GM21381 (cell line): ENCODE measurements around the gene PCCA.
"Not testable (repeated sequence)": the region's sequence is repeated elsewhere in the genome, so short reads cannot be mapped to it uniquely, and the experiment has no call there.

ENCODE experiments used
- ATAC-seq: cut with Tn5 transposase; IDR thresholded peaks from one replicate; pipeline ENCODE4 v1.9.1; 2021; ENCODE audit warnings: mild to moderate bottlenecking, moderate library complexity; ENCODE audit not compliant: unreplicated experiment

The PCCA gene

DNA sequence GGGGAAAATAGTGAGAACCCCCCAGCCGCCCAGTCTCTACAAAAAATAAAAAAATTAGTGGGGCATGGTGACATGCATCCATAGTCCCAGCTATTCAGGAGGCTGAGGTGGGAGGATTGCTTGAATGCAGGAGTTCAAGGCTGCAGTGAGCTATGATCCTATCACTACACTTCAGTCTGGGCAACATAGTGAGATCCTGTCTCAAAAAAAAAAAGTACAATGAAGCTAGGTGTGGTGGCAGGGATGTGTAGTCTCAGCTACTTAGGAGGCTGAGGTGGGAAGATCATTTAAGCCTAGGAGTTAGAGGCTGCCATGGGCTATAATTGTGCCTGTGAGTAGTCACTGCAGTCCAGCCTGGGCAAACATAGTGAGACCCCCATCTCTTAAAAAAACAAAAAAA is 8.9 kb downstream of the PCCA start:
- no peak for ATAC-seq

GRCh38 chr13:100098445-100099116 is 9.7 kb downstream of the PCCA start:
- no peak for ATAC-seq

DNA sequence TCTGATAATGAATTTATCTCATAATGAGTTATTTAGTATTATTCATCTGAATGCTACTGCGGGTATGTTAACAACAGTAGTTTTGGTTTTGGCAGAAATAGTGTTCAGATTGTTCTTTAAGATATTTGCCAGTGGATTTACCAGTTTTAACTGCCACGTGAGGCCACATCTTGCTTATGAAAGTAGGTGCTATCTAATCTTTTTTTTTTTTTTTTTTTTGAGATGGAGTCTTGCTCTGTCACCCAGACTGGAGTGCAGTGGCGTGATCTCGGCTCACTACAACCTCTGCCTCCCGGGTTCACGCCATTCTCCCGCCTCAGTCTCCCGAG is 10.2 kb downstream of the PCCA start:
- not testable (repeated sequence) for ATAC-seq

DNA sequence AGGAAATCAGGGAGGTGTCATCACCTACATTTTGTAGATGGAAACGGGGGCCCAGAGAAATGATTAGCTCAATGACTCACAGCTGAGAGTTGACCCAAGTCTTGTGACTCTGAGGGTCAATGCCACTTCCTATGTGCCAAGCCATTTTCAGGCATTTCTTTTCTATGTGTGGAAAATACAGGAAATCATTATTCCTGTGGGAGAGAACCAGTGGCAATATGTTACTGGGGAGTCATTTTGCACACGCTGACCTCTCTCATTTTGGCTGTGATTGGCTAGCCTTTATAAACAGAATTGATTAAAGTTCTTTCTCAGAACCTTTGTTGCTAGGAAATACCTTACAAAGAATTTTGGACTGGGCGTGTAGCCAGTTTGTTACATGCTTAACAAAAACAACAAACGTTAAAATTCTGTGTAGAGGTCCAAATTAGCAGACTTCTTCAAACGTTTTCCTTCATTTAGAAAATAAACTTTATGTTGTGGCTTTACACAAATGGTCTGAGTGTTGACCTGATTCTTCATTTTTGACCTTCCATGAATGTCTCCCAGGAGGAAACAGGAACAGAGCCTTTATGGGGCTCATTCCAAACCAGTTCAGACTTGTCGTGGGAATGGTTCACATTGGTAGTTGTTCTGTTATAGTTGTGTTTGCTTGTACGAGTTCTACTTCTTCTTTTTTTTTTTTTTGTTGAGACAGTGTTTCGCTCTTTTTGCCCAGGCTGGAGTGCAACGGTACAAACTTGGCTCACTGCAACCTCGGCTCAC is 11.4 kb downstream of the PCCA start:
- ATAC-seq: no peak

GRCh38 chr13:100102042-100102441 is 13.1 kb downstream of the PCCA start:
- no peak for ATAC-seq

DNA sequence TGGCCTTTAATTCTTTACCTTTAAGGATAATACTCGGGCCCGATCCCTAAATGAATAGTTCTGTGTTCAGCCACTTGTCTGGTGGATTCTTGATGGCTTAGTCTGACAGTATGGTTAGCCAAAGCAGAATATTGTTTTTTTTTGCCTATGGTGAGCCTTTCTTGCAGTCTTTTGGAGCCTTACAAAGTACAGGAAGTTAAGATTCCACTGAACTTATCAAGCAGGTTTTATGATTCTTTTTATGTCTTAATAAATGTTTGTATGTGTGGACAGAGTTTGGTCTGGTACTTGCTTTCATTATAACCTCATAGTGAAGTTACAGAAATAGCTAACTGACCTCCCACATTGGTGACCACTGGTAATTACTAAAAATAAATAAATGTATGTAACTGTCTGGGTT is 17.1 kb downstream of the PCCA start:
- no peak for ATAC-seq

DNA sequence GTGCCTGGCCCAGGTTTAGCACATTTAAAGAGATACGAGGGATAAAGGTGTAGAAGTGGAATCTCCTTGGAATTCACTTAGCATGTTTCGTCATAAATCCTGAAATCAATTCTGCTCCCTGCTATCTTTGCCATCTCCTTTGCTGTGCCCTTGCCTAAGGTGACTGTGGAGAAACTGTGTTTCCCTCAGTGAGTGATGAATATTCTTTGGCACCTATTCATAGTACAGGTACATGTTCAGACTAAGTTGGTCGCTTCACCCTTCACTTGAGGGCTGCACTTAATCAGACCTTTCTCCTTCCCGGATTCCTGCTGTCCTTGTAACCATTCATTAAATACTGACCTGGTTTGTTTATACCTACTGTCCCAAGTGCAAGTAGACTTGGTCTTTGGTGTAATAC is 17.8 kb downstream of the PCCA start:
- ATAC-seq: no peak

- peak; percentile 64 for ATAC-seq
These were observed 20.1 kb downstream of the PCCA start for GRCh38 chr13:100108913-100109507.

DNA sequence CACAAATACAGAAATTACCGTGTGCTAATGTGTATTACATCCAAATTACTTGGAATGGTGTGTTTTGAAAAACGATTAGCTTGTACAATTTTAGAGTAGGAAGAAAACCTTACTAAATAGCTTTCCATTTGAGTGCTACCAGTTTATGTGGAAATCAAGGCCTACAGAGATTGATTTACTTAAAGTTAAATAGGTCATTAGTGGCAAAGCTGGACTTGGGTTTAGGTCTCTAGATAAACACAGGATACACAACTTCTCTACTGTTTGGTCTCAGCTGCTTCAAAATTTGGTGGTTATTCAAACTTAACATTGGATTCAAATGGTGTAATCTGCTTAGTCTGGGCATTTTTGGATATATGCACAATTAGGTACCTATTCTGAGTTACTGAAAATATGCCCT is 21.4 kb downstream of the PCCA start:
- ATAC-seq: no peak

DNA sequence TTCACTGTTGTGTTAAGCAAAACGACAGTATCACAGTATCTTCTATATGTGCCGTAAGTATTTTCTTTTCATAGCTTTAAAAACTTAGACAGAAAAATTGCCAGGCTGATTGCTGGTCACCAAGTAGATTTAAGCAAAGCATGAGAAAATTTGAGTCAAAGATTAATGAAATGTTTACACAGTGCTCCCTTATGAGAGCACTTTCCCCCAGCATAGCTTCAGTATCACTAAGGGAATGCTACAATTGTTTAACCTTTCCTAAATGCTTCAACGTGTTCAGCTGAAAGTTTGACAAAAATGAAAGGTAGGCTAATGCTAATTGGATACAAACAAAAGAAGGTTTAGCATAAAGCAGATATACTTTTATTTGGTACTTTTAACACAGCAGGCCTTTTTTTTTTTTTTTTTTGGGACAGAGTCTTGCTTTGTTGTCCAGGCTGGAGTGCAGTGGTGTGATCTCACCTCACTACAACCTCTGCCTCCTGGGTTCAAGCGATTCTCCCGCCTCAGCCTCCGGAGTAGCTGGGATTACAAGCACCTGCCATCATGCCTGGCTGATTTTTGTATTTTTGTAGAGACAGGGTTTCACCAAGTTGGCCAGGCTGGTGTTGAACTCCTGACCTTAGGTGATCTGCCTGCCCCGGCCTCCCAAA is 23.4 kb downstream of the PCCA start:
- no peak for ATAC-seq

- ATAC-seq: no peak
These were observed 26.9 kb downstream of the PCCA start for GRCh38 chr13:100115693-100116254.

DNA sequence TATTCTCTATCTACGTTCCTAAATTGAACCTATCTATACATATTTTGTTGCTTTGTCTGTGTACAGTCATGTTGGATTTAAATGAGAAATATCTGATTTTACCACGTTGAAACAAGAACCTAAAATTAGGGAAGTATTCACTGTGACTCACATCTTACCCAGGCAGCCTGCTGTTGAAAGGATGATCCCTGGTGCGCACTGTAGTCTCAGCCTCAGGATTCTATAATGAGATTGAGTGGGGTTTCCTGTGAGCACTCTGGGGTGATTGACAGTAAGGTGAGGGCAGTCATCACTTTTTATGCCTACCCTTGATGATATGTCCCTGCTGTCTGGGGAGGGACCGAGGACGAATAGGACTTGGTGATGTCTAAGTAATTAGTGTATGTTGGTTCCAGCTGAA is 35.4 kb downstream of the PCCA start:
- no peak for ATAC-seq

DNA sequence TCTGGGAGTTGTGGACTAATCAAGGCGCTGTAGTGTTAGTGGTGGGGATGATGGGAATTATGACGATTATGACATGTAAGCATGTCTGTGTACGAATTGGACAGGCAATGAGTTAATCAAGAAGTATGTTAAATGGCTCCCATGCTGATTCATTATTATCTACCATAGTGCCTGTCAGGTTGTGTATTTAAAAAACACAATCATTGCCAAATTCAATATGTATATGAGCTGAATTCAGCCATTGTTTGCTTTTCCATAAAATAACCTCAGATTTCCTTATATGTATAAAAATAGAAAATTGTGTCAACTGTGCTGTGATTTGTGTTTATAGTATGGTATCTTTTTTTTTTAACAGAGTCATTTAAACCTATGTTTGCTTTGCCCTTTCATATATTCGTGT is 37.1 kb downstream of the PCCA start:
- ATAC-seq: no peak

DNA sequence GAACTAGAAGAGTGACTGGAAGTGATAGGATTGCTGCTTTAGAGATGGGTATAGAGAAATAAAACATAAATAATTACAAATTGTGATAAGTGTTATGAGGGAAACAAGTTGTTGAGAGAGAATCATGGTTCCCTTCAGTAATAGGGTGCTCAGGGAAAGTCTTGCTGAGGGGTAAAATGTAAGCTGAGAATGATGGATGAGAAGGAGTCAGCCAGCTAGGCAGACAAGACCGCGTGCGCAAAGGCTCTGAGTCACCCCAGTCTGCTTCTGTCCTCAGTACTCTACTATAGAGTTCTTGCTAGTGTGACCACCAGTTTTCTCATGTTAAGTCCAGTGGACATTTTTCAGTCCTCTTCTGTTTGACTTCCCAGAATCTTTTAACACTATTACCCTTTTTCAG is 39.5 kb downstream of the PCCA start:
- ATAC-seq: no peak

- no peak for ATAC-seq
These were observed 39.9 kb downstream of the PCCA start for GRCh38 chr13:100128838-100129237.

DNA sequence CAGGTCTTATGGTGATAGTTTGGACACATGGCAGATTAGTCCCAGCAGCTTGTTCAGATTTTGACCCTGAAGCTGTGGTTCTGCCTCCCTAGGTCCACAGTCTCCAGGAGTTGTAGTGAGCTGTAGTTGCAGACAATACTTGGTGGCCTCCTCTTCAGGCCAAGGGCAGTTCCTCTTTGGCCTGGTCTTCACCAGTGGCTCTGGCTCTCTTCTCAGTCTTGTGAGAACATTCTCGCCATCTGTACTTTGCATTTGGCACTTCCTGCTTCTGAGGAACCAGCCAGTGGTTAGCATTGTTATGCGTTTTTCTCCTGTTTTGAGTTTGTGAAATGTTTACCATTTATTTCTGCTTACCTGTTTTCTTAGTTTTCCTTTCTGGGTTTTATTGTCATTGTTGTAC is 40.7 kb downstream of the PCCA start:
- ATAC-seq: peak; percentile 82

- ATAC-seq: no peak
These were observed 41.2 kb downstream of the PCCA start for GRCh38 chr13:100130092-100130491.

DNA sequence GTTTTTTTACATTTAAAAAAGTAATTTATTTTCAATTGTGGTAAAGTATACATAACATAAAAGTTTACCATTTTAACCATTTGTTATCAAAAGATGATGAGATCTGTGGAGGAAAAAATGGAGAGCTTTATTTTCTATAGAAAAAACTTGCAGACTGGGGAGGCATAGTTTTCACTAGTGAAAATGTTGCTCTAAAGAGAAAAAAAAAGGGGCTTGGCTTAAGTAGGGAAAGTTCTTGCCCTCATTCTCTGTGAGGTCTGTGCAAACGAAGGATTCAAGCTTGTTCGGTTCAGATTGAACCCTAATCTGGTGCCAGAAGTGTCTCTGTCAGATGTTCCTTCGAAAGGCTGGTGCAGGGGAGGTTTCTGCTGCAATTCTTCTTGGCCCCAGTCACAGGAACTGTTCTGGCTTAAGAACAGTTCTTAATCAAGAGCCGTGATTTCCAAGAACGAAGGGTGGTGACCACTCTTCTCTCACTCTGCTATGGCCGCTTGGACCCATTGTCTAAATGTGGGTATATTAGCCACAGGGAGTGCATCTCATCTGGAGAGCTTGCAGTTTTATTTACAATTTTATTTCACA is 42.1 kb downstream of the PCCA start:
- no peak for ATAC-seq

DNA sequence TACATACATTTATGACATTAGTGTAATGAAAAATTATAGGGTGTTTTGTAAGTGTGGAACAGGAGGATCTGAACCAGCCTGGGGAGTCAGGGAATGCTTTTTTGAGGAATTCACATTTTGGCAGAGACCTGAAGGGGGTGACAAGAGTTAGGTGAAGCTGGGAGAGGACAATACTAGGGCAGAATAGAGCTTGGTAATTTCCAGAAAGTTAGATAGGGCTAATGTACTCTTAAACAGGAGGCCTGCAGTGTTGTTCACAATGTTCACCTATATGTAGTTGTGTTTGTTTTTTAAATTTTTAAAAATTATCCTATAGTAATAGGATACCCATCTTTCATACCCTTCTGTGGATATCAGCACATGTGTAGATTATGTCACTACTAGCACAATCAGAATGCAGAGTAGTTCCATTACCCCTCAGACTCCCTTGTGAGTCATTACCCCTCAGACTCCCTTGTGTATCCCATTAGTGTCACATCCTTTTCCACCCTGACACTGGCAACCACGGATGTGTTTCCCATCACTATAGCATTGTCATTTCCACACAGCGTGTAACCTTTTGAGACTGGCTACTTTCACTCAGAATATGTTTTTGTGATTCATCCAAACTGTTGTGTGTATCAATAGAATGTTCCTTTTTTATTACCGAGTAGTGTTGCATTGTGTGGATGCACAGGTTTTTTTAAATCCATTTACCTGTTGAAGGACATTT is 43.1 kb downstream of the PCCA start:
- ATAC-seq: no peak

- ATAC-seq: no peak
These were observed 50.1 kb downstream of the PCCA start for GRCh38 chr13:100138859-100139491.
